Effector CD4-positive, alpha-beta T cell (primary cell): ENCODE results near the gene PTPRB.
A peak's percentile ranks its signal among the peaks of the same experiment; 100 is the strongest.

Source experiments
- DNase-seq: peaks from one replicate; pipeline ENCODE4 v3.0.0-alpha.2; 2020

The PTPRB gene

DNA sequence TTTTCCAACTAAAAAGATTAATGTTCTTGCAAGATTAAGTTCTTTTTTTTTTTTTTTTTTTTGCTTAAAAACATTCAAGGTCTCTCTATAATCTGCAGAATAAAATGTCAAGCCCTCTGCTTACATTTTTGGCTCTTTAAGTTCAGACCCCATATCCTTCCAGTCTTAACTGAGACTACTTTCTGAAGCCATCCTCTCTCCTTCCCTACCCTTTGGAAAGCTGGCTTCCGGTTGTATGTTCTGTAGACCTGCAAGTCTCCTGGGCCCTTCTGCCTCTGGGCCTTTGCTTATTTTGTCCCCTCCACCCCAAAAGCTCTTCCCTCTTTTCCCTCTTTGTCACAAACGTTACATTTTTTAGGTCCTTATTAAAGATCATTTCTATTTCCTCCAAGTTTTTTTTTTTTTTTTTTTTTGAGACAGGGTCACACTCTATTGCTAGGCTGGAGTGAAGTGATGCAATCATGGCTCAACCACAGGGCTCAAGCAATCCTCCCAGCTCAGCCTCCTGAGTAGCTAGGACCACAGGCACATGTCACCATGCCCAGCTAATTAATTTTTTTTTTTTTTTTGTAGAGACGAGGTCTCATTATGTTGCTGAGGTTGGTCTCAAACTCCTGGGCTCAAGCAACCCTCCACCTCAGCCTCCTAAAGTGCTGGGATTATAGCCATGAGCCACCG, 46.5 kb downstream of the PTPRB start:
- DNase-seq: no peak

DNA sequence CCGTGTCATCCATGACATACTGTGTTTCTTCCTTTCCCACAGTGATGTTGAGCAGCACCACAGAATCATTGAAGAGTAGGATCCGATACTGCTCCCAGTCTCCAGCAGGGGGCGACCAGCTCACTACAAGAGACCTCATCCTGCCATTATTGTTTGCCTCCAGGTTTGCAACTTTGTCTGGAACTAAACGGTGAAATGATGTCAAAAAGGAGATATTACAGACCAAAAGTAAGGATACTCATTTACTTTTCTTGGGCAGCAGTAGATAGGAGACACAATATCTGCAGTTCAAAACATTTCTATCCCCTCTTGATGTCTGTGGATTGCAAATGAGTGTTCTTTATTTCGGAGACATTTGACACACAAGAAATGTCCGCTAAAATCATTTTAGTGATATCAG, 47.2 kb downstream of the PTPRB start:
- peak; percentile 32 for DNase-seq

DNA sequence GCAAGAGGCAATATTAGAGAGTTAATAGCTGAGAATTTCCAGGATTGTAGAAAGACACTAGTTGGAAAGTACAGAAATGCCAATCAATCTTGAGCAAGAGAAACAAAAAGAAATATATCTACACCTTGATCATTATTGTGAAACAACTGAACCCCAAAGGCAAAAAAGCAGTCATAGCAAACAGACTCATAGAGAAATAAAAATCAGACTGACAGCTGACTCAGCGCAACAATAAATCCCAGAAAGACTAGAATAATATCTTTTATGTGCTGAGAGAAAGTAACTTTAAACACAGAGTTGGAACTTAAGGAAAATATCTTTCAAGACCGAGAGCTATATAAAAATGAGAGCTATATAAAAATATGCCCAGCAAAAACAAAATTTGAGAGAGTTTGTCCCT, 52.9 kb downstream of the PTPRB start:
- DNase-seq: no peak

DNA sequence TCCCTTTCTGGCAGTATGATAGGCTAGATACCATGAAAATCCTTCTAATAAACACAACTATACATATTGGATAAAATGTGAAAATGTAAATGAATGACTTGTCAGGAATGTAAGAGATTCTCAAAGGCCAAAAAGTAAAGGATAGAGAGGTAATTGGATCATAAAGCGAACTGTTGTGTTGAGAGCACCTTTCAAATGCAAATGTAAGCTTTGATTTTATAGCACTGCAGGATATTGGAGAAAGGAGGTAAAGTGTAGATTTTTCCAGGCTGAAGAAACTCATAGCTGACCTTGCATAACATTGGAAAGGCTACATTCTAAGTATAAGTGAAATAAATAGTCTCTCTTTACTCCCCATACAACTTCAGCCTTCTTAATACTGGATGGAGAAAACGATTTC, 54.0 kb downstream of the PTPRB start:
- no peak for DNase-seq

DNA sequence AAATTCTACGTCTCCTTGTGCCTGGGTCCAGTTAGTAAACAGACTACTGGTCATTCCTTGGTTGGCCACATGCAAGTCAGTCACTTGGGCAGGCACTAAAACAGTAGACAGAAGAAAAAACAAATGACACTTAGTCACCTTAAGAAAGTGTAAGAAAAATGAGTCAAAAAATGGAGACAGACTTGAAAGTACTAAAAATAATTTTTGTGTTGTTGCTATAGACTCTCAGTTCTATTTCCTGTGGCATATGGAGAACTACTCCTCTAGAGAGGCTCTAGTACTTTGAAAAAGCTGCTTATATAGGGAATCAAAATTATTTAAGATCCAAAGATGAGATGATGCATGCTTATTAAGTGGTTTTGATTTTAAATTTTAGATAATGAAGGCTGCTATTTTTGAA, 56.0 kb downstream of the PTPRB start:
- no peak for DNase-seq

DNA sequence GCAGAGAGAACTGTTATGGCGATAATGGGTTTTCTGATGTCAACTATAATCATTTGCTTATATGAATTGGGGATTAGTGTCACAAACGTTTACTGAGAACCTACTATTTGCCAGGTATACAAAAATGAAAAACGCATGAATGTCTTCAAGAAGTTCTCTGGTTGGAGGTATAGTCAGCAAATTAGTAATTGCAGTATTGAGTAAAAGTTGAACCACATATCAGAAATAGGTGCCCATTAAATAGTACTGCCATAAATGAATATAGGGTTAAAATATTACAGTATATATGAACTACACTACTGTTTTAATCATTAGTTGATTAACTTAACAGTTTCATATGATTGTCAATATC, 60.0 kb downstream of the PTPRB start:
- DNase-seq: no peak

DNA sequence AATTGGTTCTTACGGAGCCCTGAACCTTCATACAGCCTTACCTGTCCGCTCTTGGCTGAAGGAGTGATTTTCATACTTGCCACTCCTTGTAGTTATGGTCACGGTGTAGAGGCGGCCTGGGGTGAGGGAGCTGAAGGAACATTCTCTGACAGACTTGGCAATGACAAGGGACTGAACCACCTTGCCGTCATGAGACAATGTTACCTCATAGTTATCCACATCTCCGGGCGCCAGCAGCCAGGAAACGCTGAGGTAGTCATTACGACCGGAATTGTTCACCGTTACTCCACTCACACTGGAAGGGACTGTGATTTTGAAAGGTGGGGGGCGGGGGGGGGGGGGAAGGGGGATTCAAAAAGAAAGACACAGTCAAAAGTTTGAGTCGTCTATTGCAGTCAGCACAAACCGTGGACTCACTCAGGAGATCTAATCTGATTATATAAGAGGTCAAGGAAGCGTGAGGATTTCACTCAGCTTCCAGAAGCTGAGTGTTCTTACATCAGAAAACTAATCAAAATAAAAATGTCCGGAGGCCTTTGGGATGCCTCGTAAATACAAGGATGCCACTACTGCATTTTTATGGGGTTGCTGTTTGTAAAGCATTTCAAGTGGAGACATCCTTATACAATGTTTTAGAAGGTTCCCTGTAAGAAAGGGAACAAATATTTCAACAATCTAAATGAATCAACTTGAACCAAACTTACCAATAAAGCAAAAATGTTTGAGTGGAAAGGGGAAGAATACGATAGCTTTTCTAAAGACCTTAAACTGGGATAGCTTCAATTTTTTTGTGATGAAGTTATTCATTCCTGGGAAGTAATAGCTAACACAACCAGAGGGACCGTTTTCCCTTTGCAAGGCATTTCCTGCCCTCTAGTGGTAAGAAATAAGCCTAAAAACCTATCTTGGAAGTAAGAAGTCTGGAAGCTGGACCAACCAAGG, 60.6 kb downstream of the PTPRB start:
- no peak for DNase-seq

DNA sequence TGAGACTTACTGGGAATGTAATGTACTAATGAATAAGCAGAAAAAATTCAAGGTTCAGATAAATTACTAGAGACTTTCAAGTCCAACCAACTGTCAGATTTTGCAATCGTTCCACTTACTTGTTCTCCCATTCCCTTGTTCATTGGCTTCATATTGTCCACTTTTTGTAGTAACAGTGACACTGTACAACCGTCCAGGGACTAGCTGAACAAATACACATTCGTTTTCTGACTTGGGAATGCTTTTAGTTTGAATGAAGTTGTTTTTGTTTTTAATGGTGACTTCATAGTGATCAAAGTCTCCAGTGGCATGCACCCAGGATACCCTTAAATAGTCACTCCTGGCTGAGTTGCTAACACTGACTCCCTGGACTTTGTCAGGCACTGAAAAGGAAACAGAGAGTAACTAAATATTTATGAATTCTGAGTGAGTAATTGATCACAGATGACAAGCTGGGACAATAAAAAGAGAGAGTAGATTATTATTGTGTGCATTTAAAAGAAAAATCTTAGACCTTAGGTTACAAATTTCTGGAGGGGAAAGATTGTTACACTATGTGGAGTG, 65.4 kb downstream of the PTPRB start:
- no peak for DNase-seq

DNA sequence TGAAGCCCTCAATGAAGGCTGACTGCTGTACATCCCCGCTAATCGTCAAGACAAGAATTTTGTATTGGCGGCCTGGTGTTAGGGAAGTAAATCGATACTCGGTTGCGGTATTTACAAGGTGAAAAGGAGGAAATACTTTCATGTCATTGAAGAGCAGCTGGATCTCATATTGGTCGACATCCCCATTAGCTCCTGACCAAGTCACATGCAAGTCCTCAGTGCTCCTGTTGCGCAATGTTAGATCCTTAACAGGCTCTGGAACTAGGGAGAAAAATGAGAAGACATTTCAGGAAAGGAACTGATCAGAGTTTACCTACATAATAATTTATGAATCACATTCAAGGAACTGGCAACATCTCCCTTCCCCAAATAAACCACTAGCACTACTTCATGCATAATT, 66.2 kb downstream of the PTPRB start:
- no peak for DNase-seq

DNA sequence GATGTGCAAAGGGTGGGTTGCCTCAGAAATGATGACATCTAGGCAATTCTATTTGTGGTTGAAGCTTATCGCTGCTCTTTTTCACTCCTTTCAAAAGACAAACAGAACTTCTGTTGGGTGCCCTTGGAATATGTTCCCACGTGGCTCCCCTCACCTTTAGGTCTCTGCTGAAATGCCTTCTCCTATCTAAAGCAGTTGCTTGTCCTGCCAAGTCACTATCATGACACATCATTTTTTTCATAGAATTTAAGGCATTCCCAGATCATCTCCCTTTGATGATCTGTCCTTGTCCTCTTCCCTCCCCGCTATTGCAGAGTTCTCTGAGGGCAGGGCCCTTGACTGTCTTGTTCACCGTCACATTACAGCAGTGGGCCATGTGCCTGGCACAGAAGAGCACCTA, 75.7 kb downstream of the PTPRB start:
- no peak for DNase-seq

DNA sequence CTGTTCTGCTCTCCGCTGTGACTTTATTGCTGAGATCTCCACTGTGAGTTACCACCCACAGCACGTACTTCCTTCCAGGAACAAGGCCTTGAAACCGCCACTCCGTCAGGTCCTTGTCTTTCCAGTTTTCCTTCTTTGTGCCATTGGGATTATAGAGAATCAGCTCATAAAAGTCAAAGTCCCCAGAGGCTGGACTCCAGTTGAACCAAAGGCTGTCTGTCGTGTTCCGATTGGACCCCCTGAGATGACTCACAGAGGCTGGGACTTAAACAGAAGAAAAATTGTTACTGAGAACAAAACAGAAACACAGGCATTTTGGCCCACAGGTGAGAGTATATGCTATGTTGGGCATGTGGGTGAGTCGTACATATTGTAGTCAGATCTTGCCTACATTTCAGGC, 76.6 kb downstream of the PTPRB start:
- no peak for DNase-seq

DNA sequence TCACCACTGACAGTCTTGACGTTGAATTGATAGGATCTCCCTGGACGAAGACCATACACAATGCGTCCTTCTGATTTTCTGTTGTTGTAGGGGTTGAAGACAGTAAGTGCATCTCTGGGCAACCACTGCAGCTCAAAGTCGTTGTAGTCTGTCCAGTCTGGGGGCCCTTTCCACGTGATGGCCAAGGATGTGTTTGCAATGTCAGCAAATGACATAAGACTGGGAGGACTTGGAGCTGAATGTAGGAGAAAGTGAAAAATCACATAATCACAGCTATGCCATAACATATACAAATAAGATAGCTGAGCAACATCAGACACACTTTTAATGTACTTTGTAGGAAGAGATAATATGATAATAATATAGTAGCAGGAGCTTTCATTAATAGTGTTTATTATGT, 77.8 kb downstream of the PTPRB start:
- DNase-seq: no peak

DNA sequence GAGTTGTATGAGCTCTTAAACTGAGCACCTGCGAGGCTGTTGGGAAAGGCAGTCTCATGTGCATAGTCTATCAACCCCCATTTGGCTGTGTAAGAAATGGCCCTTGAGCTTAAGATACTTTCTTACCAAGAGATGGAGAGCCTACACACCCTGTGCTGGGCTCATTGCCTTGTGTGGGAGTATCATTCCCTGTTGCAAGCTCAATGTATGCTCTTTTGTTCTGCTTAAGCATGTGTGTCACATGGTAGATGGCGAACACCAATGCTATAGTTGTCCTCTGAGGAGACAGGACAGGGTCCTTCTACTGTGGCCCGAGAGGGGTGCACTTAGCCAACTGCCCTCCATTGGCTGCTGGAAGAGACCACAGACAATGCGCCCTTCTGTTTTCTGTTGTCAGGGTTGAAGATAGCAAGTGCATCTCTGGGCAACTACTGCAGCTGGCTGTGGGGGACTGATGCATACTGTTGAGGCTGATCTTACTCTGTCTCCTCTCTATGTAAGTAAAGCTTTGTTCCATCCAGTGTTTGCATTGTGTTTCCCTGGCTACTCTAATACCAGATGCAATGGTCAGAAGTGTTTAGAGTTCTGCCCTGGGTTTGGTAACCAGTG, 79.5 kb downstream of the PTPRB start:
- DNase-seq: no peak

DNA sequence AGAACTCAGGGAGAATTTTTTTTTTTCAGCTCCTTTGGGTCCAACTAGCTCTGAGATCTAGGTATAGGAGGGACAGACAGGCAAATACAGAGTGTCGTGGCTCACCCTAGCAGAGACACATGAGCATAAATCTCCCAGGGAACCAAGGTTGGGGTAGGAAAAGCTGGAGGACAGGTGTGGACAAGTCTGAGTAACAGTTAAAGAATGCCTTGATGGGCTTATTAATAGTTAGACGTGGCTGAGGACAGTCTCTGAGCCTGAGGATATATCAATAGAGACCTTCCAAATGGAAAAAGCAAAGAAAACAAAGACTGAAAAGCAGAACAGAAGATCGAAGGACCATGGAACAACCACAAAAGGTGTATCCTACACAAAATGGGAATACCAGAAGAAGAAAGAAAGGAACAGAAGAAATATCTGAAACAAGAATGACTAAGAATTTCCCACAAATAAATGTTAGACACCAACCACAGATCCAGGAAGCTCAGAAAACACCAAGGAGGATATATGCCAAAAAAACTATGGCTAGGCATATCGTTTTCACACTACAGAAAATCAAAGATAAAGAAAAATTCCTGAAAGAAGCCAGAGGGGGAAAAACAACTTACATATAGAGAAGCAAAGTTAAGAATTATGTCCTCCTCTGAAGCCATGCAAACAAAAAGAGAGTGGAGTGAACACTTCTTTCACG, 80.9 kb downstream of the PTPRB start:
- DNase-seq: no peak

DNA sequence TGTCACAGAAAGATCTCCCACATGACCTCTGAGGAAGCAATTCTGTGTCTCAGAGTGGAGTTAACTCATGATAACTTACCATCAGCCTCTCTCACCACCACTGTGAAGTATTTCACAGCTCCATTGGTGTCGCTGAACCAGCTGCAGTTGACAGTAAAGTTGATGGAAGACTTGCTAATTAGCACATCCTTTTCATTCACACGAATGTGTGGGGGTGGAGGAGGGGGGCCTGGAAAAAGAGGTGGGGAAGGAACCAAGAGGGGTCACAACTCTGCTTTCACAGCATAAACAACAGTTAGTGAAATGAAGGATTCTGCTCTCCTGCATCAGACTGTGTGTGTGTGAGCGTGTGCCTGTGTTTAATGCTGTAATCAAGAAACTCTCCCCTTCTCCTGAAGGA, 82.1 kb downstream of the PTPRB start:
- DNase-seq: no peak

DNA sequence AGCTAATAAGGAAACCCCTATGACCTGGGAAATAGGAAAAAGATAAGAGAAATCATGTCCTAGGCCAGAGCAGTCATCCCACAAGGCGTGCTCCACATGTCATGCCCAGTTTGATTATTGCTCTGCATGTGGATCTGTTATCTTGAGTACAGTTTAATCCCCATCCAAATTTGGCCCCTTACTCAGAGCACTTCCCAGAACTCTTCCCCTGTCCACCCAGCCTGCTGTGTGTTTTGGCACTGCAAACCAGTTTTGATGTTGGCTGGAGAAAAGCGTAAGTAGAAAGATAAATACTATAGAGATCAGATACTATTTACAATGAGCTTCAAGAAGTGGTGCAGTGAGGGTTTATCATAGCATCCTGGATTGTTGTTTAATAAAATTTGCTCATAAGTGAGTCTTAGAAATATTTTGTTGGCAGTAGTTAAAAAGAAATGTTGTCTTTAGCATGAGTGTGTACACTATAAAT, 83.8 kb downstream of the PTPRB start:
- no peak for DNase-seq

DNA sequence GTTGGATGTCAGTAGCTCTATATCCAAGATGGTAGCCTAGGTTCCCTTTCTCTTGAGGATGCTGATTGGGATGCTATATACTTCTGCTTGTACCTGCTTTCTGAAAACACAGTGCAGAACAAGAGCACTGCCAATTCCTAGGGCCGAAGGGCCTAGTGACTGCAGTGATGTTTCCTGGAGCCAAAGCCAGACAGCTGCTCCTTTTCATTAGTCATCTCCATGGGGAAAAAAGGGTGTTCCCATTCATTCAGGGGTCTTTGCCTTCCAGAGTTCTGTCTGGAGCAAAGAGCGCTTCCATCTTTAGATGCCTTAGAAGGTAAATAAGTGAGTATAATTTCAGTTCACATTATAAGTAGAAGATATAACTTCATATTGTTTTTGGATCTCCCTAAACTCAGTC, 85.5 kb downstream of the PTPRB start:
- DNase-seq: no peak

DNA sequence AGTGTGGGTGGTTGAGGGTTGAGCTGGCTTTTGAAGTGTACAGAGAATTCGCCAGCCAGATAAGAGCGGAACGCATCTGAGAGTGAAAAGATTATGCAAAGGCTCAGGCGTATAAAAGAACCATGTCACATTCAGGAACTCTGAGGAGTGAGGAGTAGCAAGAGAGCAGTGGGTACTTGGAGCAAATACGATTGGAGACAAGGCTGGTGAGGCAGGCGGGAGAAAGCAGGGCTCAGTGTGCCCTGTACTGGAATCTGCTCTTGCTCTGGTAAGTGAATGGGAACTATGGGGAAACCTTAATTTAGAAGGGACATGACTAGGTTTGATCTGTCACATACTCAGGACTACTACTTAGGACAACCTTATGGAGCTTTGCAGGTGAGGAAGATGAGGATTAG, 87.0 kb downstream of the PTPRB start:
- no peak for DNase-seq

DNA sequence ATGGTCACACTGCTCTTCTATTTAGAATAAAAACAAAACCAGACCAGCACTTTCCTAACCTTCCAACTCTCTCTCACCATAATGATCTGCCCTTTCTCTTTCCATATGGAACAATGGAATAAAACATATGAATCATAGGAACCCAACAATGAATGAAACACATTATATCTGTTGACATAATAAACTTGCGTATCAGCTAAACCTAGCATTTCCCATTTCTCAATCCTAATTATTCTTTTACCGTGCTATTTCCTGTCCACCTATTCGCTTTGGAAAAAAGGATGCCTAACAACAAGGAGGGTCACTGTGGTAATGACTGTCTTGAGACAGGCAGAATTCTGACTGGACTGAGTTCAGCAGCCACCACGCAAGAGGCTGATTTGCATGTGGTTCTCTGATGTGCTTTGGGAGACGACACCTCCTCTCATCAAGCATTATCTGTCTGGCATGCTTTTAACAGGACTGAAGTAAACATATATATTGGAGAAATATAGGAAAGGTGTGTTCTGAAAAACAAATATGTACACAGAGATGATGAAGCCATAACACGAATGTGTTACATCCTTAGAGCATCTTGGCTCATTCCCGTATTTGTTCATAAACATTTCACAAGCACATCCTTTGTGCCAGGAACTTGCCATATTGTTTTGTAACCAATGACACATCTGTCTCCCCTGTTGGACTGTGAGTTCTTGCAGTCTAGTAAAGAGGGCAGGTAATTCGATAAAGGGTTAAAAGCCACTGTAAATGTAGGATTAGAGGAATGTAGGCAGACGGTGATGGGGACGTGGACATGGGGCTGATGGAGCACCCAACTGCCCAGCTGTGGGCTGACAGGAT, 87.7 kb downstream of the PTPRB start:
- DNase-seq: no peak

DNA sequence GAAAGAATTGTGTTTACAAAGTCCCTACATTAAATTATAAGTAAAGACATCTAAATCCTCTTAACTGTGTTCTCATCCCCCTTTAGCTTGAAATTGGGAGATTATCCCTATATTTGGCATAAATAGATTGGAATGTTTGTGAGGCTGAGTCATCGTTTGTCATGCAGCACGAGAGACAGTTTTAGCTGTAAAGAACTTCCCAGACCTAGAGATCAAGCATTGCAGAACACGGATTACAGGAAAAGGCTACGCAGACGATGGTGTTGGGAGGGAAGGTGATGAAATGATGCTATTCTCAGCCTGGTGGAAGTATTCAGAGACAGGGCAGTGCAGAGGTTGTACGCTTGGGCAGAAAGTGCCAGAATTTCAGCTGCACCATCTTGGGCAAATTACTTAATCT, 93.8 kb downstream of the PTPRB start:
- DNase-seq: no peak

DNA sequence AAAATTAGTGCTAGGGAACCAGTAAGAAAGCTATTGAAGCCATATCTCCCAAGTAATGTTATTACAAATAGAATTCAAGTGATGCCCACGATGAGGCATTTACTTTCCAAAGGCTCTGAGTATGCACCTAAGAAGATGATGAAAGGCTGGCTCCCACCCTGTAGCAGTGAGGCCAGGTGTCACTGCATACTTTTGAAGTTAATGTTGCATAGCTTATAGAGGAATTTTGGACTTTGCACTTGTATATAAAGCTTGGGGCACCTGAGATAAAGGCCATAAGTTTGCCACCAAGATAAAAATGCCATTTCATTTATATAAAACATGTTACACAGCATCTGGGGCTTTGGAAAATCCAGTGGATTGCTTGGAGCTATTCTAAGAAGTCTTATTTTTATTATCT, 96.2 kb downstream of the PTPRB start:
- no peak for DNase-seq

DNA sequence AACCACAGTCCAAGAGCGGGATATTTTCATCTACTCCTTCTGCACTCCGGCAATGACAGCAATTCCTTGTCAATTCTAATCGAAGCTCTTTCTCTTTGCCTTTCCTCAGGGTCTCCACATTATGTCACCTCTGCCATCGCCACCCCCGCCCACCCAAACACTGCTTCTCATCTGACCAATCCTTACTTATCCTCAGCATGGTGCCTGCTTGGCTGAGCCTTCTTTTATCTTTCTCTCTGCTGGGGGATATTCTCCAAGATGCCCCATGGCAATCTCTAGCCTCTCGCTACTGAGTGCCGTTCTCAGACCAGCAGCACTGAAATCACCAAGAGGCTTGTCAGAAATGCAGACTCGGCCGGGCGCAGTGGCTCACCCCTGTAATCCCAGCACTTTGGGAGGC, 100.6 kb downstream of the PTPRB start:
- no peak for DNase-seq
